ENCODE data around the gene C1orf52.

The C1orf52 gene

DNA sequence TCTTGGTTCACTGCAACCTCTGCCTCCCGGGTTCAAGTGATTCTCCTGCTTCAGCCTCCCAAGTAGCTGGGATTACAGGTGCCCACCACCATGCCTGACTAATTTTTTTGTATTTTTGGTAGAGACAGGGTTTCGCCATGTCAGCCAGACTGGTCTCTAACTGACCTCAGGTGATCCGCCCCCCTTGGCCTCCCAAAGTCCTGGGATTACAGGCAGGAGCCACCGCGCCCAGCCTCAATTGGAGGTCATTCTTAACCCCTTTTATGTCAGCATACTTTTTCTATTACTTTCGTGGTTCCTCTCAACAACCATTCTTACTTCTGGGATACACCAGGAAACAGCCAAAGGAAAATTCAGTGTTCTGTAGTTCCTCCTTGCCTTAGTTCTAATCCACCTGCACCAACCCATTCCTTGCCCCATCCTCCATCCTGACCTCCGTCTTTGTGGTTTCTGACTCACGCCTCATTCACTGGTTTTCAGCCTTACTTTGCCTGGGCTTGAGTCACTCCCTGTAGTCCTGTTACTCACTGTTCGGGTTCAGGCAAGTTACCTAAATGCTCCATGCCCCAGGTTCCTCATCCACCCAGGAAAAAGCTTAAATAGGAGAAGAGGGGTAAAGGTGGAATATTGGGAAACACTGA, 29.9 kb upstream of the C1orf52 start:
- TF ChIP-seq, protein P1, sequence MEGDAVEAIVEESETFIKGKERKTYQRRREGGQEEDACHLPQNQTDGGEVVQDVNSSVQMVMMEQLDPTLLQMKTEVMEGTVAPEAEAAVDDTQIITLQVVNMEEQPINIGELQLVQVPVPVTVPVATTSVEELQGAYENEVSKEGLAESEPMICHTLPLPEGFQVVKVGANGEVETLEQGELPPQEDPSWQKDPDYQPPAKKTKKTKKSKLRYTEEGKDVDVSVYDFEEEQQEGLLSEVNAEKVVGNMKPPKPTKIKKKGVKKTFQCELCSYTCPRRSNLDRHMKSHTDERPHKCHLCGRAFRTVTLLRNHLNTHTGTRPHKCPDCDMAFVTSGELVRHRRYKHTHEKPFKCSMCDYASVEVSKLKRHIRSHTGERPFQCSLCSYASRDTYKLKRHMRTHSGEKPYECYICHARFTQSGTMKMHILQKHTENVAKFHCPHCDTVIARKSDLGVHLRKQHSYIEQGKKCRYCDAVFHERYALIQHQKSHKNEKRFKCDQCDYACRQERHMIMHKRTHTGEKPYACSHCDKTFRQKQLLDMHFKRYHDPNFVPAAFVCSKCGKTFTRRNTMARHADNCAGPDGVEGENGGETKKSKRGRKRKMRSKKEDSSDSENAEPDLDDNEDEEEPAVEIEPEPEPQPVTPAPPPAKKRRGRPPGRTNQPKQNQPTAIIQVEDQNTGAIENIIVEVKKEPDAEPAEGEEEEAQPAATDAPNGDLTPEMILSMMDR (IDR thresholded peaks at IDR 0.05; ENCODE audit: borderline replicate concordance, insufficient read depth, low read depth, low read length), result no peak
- no peak overlapping the region for H3K4me3 ChIP-seq (ENCODE audit: low read depth, low read length)

- TF ChIP-seq, protein P1 (IDR thresholded peaks at IDR 0.05; ENCODE audit: borderline replicate concordance, insufficient read depth, low read depth, low read length), result no peak
- no peak overlapping the region for H3K4me3 ChIP-seq (ENCODE audit: low read depth, low read length)
Observed at GRCh38 chr1:85284202-85284601, 24.7 kb upstream of the C1orf52 start.

DNA sequence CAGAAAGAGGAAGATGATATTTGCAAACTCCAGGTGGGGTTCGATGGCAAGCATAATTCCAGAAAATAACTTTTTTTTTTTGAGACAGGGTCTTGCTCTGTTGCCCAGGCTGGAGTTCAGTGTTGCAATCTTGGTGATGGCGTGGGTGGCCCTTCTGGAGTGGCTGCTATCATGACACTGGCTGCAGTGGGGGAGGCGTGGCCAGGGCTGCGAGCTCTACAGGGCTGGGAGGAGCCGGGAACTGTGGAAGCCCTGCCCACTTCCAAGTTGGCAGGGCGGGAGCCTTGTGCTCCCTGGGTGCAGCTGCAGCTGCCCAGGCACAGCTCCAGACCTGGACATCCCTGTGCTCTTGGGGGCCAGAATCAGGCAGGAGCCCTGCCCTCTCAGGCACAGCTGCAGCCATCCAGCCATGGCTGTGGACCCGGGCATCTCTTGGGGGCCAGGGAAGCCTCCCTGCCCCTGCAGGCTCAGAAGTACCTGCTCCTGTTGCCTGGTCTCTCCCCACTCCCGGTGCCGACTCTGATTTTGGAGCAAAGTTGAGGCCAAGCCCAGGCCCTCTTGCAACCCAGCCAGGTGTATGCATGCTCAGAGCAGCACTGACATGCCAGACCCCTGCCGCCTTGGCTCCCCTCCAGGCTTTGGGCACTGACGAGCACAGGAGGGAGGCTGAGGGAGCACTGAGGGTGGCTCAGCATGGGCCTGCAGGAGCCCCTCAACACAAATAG, 24.2 kb upstream of the C1orf52 start:
- TF ChIP-seq, protein P1 (IDR thresholded peaks at IDR 0.05; ENCODE audit: borderline replicate concordance, insufficient read depth, low read depth, low read length), result no peak
- no peak overlapping the region for H3K4me3 ChIP-seq (ENCODE audit: low read depth, low read length)

DNA sequence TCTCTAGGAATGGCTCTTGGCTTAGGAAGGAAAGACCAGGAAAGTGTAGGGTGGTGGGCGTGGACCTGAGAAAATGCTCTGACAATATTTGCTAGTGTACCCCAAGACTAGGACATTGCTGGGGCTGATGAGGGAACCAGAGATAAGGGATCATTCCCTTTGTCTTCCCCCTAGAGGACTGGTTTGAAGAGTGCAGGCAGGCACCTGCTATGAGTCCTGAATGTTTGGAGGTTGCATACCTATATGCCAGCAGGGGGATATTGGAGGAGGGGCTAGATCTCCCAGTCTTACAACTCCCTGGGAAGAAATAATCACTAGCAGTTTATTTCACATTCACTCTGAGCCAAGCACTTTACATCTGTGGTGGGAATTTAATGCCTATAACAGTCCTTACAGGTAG, 23.0 kb upstream of the C1orf52 start:
- TF ChIP-seq, protein P1 (IDR thresholded peaks at IDR 0.05; ENCODE audit: borderline replicate concordance, insufficient read depth, low read depth, low read length), result peak; percentile 20; the same call in 1 of the 2 replicates

DNA sequence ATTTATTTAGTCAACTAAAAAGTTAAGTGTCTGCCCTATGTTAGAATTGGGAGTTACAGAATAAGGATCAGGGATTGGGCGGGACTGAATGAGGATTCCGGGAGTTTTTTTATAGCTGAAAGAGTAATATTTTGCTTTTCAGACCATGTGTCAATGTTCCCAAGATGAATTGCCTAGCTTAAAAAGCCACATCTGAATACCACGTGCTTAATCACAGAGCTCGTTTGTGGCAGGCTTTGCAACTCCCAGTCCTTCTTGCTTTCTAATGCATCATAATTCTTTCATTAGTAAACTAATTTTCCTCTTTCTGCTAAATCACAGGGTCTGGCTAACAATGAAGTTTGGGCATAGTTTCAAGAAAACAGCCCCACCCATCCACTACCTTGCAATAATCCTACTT, 21.2 kb upstream of the C1orf52 start:
- H3K4me3 ChIP-seq (ENCODE audit: low read depth, low read length), result no peak overlapping the region
- TF ChIP-seq, protein P1 (IDR thresholded peaks at IDR 0.05; ENCODE audit: borderline replicate concordance, insufficient read depth, low read depth, low read length), result no peak

More for the DNA sequence above, 23.0 kb upstream of the C1orf52 start:
- no peak overlapping the region for H3K4me3 ChIP-seq (ENCODE audit: low read depth, low read length)

DNA sequence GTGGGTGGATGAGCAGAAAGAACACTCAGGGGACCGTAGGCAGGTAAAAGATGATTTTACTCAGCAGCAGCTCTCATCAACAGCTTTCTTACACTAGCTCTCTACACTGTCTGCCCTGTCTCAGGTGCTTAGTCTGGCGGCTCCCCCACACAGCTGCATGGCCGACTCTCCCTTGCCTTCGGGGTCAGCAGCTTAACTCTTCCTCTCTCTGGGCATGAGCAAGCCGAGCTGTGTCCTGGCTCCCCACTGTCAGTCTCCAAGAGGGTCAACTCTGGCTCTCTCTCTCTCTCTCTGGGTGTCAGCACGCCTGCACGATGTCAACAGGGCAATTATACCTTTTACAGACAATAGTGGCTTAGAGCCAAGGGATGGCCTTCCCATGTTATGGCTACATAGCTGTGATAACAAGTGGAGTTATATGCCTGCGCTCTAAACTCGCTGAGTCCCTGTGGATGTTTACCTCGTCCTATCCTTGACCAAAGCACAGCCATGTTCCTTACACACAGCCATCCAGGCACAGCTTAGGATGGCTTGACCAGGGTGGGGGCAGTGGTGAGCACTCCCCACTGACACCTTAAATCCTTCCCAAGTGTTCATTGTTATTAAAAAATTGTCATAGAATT, 20.1 kb upstream of the C1orf52 start:
- H3K4me3 ChIP-seq (ENCODE audit: low read depth, low read length), result no peak overlapping the region
- TF ChIP-seq, protein P1 (IDR thresholded peaks at IDR 0.05; ENCODE audit: borderline replicate concordance, insufficient read depth, low read depth, low read length), result no peak

Data from GM12875 (cell line).